GM12865 (cell line): ENCODE data around the gene TMCC3.

Experiments used
- DNase-seq: peaks from one replicate; pipeline ENCODE4 v3.0.0; 2010; ENCODE audit warnings: low read depth
- H3K4me3 ChIP-seq: 2 replicates; pipeline ENCODE4 v1.5.1; 2011; ENCODE audit warnings: mild to moderate bottlenecking, low read depth, low read length, control low read depth
- TF ChIP-seq, protein P1 (sequence below): IDR thresholded peaks from 2 replicates; pipeline ENCODE4 v1.5.1; 2011; ENCODE audit warnings: low read length, control low read depth, low read depth, inconsistent platforms; ENCODE audit not compliant: insufficient read depth; ENCODE audit errors: missing control alignments

Gene TMCC3

DNA sequence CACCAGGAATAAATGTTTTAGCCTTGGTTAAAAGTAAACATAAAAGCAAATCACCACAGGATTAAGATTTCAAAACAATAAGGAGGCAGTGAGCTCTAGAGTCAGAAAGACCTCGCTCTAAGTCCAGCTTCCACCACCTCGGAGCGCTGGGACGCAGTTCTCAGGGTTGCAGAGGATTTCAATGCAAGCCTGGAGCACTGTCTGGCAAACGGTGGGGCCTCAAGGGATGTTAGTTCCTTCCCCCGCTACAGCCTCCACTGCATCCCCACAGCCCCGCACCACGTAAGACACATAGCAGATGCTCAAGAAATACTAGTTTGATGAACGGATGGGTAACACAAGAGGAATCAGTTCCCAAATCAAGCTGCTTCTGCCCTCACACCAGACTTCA, 39.3 kb upstream of the TMCC3 start:
- TF ChIP-seq, protein P1, sequence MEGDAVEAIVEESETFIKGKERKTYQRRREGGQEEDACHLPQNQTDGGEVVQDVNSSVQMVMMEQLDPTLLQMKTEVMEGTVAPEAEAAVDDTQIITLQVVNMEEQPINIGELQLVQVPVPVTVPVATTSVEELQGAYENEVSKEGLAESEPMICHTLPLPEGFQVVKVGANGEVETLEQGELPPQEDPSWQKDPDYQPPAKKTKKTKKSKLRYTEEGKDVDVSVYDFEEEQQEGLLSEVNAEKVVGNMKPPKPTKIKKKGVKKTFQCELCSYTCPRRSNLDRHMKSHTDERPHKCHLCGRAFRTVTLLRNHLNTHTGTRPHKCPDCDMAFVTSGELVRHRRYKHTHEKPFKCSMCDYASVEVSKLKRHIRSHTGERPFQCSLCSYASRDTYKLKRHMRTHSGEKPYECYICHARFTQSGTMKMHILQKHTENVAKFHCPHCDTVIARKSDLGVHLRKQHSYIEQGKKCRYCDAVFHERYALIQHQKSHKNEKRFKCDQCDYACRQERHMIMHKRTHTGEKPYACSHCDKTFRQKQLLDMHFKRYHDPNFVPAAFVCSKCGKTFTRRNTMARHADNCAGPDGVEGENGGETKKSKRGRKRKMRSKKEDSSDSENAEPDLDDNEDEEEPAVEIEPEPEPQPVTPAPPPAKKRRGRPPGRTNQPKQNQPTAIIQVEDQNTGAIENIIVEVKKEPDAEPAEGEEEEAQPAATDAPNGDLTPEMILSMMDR: no peak
- no peak for DNase-seq
- H3K4me3 ChIP-seq: no peak overlapping the region

DNA sequence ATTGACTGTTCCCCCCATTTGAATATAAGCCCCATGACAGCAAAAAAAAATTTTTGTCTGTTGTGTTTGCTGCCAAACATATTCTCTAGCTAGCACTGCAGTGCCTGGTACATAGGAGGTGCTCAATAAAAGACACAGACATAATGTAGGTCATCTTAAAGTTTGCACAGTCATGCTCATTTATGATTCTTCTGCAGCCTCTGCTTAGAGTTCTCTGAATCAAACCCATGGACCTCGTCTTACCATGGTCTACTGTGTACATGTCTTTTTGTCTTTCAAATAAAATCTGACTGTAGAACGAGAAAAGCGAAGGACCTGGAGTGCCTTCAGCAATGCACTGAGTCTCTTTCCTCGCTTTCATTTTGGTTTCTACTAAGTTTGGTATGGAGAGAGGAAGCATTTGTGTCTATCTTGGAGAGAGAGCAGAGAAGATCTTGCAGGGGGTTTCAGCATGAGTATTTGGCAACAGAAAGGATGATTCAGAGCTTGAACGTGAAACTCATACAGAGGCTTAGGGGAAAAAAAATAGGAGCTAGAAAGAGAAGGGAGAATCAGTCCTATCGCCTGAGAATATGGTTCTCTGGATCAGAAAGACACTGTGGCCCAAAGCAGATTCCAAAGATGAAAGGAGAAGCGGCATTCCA, 38.8 kb upstream of the TMCC3 start:
- TF ChIP-seq, protein P1: no peak
- no peak overlapping the region for H3K4me3 ChIP-seq
- peak; percentile 41 for DNase-seq

DNA sequence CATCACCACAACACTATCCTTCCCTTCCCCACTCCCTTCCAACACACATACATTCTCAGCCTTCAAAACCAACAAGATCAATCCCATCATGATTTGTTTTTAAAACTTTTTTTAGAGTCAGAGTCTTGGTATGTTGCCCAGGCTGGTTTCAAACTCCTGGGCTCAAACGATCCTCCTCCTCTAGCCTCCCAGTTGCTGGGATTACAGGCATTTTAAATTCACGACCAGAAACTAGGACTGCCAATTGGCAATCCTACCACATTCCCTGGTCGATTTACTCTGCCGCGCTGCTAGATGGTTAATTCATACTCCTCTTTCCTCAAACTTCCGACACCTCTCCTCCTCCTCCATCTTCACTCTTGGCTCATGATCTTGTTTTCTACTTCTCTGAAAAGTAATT, 37.5 kb upstream of the TMCC3 start:
- TF ChIP-seq, protein P1: no peak
- H3K4me3 ChIP-seq: no peak overlapping the region
- DNase-seq: no peak

DNA sequence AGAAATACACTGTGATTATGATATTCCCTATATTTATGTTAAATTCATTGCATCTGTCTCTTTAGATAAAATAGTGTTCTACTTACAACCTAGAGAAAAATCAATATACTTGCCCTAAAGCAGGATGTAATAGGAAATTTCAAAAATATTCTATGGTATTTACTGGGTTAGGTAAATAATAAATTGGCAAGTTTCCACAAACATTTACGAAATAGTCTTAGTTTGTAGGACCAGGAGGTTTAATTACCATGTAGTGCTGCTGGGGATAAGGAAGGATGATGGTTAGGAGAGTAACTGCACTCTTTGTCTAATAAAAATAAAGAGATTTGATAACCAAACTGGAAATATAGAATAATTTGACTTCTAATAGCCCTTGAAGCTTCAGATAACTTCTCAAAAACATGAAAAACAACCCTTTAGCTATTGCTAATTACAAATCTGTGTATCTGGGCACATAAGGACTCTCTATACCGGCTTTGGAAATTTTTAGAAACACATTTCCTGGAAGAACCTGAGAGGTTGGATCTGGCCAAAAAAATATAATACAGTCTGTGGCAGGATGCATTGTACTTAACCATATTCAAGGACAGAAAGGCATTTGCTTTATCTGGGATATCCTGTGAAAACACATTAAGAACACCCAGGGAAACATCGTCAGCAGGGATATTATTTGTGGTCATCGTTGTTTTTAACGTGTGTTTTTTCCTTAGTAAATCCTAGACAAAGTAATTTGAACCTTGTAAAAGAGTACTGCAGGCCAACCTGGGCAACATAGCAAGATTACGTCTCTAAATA, 36.7 kb upstream of the TMCC3 start:
- TF ChIP-seq, protein P1: no peak
- no peak for DNase-seq
- H3K4me3 ChIP-seq: no peak overlapping the region

- TF ChIP-seq, protein P1: no peak
- H3K4me3 ChIP-seq: no peak overlapping the region
- DNase-seq: no peak
Measured at GRCh38 chr12:94684416-94685142, 34.2 kb upstream of the TMCC3 start.

GRCh38 chr12:94679554-94680195, 29.3 kb upstream of the TMCC3 start:
- no peak for DNase-seq

More at GRCh38 chr12:94679554-94680195, 29.3 kb upstream of the TMCC3 start:
- H3K4me3 ChIP-seq: no peak overlapping the region
- TF ChIP-seq, protein P1: no peak
